AG04450 (cell line): ENCODE measurements around the gene HNRNPA1. TPM values are rescaled to one million over a fixed set of nuclear protein-coding genes. Genes with fewer than 3 reads are reported as not detected.

ENCODE experiments used
- CTCF ChIA-PET: fragments of 300-600, 350-600 bp; formaldehyde crosslinking; extraction: SDS; loops from one replicate; lab custom pipeline; 2022; ENCODE audit warnings: antibody characterized with exemption, inconsistent platforms; lab: Charles Lee
- POLR2A ChIA-PET: fragments of 350-600 bp; formaldehyde crosslinking; extraction: SDS; loops from one replicate; lab custom pipeline; 2021; ENCODE audit warnings: antibody characterized with exemption, inconsistent platforms; lab: Yijun Ruan, JAX
- DNase-seq: peaks from one replicate; pipeline ENCODE4 v3.0.0-alpha.2; 2011; ENCODE audit warnings: low read depth, low spot score
- H3K27ac ChIP-seq: one replicate; pipeline ENCODE4 v1.5.1; 2012; ENCODE audit warnings: low read depth, low read length, control low read depth
- H3K27me3 ChIP-seq: one replicate; pipeline ENCODE4 v1.6.0; 2012; ENCODE audit warnings: low read length; ENCODE audit not compliant: control insufficient read depth, insufficient read depth
- H3K4me3 ChIP-seq: 2 replicates; pipeline ENCODE4 v1.5.1; 2011; ENCODE audit warnings: mild to moderate bottlenecking, low read depth, low read length, control low read depth
- H3K9me3 ChIP-seq: 2 replicates; pipeline ENCODE4 v1.5.1; 2012; ENCODE audit warnings: low read length; ENCODE audit not compliant: control insufficient read depth, insufficient read depth
- polyA plus RNA-seq: library from polyadenylated mRNA; depleted of rRNA; stranded (reverse); fragments of >200 nt; gene quantifications from 2 replicates; pipeline ENCODE4 v1.2.3, GENCODE V29; 2011
- TF ChIP-seq, protein P1 (sequence below): IDR thresholded peaks from 2 replicates; pipeline ENCODE4 v1.5.1; 2011; ENCODE audit warnings: low read depth, low read length, control low read depth, inconsistent platforms

Gene HNRNPA1
- polyA plus RNA-seq, 1 experiment: 845 TPM

DNA sequence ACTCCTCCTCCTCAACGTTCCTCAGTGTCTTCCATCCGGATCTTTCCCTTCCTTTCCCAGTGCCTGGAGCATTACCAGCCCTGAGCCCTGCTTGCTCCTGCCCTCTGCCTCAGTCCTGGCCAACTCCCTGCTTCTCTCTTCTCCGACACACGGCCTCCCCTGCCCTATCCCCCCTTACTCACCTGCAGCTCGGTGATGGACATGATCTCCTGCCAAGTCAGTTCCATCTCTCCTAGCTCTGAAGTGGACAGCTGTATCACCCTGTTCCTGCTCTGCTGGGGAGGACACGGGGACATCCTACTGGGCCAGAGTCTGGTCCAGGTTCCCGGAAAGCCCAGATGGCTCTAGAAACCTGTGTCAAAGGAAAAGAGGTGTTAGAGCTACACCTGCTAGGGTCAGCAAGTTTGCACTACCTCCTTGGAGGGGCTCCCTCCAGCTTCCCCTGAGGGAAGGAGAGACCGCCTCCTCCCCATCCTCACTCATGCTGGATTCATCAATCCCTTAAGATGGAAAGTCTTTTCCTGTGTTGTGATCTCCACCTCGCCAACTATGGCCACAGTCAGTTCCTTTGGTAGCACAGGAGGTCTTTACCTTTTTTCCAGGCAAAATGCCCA, 14.5 kb downstream of the HNRNPA1 start:
- H3K4me3 ChIP-seq: no peak overlapping the region
- DNase-seq: no peak
- TF ChIP-seq, protein P1, sequence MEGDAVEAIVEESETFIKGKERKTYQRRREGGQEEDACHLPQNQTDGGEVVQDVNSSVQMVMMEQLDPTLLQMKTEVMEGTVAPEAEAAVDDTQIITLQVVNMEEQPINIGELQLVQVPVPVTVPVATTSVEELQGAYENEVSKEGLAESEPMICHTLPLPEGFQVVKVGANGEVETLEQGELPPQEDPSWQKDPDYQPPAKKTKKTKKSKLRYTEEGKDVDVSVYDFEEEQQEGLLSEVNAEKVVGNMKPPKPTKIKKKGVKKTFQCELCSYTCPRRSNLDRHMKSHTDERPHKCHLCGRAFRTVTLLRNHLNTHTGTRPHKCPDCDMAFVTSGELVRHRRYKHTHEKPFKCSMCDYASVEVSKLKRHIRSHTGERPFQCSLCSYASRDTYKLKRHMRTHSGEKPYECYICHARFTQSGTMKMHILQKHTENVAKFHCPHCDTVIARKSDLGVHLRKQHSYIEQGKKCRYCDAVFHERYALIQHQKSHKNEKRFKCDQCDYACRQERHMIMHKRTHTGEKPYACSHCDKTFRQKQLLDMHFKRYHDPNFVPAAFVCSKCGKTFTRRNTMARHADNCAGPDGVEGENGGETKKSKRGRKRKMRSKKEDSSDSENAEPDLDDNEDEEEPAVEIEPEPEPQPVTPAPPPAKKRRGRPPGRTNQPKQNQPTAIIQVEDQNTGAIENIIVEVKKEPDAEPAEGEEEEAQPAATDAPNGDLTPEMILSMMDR: no peak
- peaks cover 19% of the 10 kb centered on the region for H3K27me3 ChIP-seq
- ChIA-PET POLR2A (no interaction called here), CTCF (interaction anchor here (1.1 to 6.3 kb wide), 12 partner anchors 9 to 85 kb away, joined by 4 to 77 read pairs (median 10); partner anchors contain the start of genes CBX5, COPZ1 and HNRNPA1)
- no peaks in the 10 kb centered on the region for H3K9me3 ChIP-seq
- no peak overlapping the region for H3K27ac ChIP-seq

DNA sequence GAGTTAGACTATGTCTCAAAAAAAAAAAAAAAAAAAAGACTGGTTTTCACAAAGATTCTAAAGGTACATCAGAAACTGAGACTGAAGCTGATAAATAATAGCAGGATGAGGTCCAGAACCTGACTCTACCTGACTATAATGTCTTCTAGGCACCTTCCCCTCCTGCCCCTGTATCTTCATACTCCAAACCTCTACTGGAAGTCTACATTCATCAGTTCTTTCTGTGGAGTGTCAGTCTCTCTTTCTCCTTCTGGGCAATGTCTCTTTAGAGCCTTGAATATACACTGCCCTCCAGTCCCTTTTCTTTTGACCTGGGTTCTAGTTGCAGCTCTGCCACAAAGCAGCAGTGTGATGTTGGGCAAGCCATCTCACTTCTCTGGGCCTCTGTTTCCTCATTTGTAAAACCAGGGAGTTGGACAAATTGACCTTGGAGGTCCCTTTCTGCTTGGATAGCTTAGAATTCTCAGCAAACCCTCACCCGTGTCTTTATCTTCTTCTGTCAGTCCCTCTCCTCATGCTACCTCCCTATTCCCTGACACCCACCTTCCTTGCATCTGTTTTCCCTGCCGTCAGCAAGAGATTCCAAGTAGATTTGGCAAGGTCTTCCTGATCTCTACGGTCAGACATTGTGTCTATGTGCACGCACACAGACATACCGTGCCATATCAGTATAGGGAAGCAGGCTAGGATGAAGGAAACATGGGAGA, 16.0 kb downstream of the HNRNPA1 start:
- Histone ChIP-seq H3K9me3 (no peaks in the 10 kb centered on the region; the same call in 1 of the 2 replicates), H3K4me3 (no peak overlapping the region), H3K27me3 (peaks cover 24% of the 10 kb centered on the region), H3K27ac (no peak overlapping the region)
- POLR2A ChIA-PET: interaction anchor here (0.6 to 1.3 kb wide), 5 partner anchors 10 to 49 kb away, joined by 3 to 8 read pairs (median 6); partner anchors contain the start of genes CBX5 and HNRNPA1
- DNase-seq: no peak
- TF ChIP-seq, protein P1: no peak
- CTCF ChIA-PET: interaction anchor here (0.9 to 6.3 kb wide), 9 partner anchors 10 to 83 kb away, joined by 3 to 37 read pairs (median 6); partner anchors contain the start of gene COPZ1

DNA sequence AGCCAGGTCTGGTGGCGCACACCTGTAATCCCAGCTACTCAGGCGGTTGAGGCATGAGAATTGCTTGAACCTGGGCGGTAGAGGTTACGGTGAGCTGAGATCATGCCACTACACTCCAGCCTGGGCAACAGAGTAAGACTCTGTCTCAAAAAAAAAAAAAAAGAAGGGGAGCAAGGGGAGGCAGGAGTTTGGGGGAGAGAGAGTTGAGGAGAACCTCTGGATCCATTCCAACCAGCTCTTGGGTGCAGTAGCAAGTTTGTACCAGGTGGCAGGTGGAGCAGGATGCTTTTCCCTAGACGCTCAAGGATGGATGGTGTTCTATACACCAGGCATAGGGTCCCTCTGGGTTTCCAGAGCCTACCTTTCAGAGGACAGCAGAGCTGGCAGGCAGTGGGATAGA, 18.4 kb downstream of the HNRNPA1 start:
- POLR2A ChIA-PET: interaction anchor here (0.7 kb wide), 2 partner anchors 54 to 750 kb away, joined by 4 to 6 read pairs; no protein-coding TSS in a partner anchor
- Histone ChIP-seq H3K4me3 (no peak overlapping the region), H3K9me3 (no peaks in the 10 kb centered on the region; the same call in 1 of the 2 replicates), H3K27me3 (peaks cover 30% of the 10 kb centered on the region), H3K27ac (no peak overlapping the region)
- CTCF ChIA-PET: interaction anchor here (0.5 to 4.2 kb wide), 8 partner anchors 25 to 1358 kb away, joined by 3 to 29 read pairs (median 3); partner anchors contain the start of gene COPZ1
- no peak for DNase-seq
- TF ChIP-seq, protein P1: no peak

DNA sequence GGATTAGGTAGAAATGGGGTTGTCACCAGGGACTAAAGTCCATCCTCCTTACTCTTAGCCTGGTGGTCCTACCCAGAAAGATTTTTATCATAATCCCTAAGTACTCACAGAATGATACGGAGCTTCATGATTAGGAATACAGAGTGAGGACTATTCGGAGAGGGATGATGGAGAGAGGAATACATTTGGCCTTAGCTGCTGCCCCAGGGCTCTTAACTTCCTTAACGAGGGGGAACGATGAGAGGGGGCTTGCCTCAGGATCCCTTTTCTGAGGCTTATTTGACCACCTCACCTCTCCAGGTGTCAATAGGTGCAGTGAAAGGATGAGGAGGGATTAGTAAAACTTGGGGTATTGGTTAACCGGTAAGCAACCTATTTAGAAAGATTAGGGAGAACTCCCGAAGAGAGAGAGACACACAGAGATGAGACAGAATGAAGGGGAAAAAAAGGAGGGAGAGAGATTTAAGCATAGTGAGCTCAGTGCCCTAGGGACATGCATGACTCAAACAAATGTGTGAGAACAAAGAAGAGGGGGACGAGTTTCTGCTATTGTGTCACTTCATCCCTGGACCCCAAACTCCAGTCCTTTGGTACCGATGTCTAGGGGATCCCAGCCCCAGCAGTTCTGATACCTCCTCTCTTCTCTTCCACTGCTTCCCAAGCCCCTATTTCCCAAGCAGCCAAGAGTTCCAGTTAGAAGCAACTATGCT, 19.1 kb downstream of the HNRNPA1 start:
- H3K4me3 ChIP-seq: no peak overlapping the region
- no peak overlapping the region for H3K27ac ChIP-seq
- no peak for DNase-seq
- ChIA-PET POLR2A (no interaction called here), CTCF (interaction anchor here (0.7 to 4.2 kb wide), 6 partner anchors 25 to 1358 kb away, joined by 3 to 29 read pairs (median 3); partner anchors contain the start of gene COPZ1)
- no peaks in the 10 kb centered on the region; the same call in 1 of the 2 replicates for H3K9me3 ChIP-seq
- peaks cover 35% of the 10 kb centered on the region for H3K27me3 ChIP-seq
- TF ChIP-seq, protein P1: no peak
